NCI-H146 treated with DMSO at 0.1 percent for 48 hours (cell line): ENCODE data around the gene NUTM2D.
"Not testable (repeated sequence)": the region's sequence is repeated elsewhere in the genome, so short reads cannot be mapped to it uniquely, and the experiment has no call there.

Experiments
- DNase-seq: peaks from one replicate; lab custom pipeline; 2025; ENCODE audit not compliant: unreplicated experiment; lab: John Stamatoyannopoulos, UW

NUTM2D gene

GRCh38 chr10:87357444-87357843, at the start of gene NUTM2D:
Gene NUTM2D, plus strand, starts transcription at chr10:87357744. Its CDS starts 522 bp downstream, at chr10:87358266.
- not testable (repeated sequence) for DNase-seq

GRCh38 chr10:87308702-87309101, 48.8 kb upstream of the NUTM2D start:
- not testable (repeated sequence) for DNase-seq

GRCh38 chr10:87309657-87310056, 47.9 kb upstream of the NUTM2D start:
- not testable (repeated sequence) for DNase-seq

- not testable (repeated sequence) for DNase-seq
Observed at GRCh38 chr10:87311521-87311920, 46.0 kb upstream of the NUTM2D start.

- DNase-seq = not testable (repeated sequence)
Observed at GRCh38 chr10:87313649-87314359, 43.7 kb upstream of the NUTM2D start.

- not testable (repeated sequence) for DNase-seq
Observed at GRCh38 chr10:87314360-87314973, 43.1 kb upstream of the NUTM2D start.

GRCh38 chr10:87321505-87321904, 36.0 kb upstream of the NUTM2D start:
- DNase-seq = not testable (repeated sequence)

GRCh38 chr10:87324559-87324958, 33.0 kb upstream of the NUTM2D start:
- DNase-seq = not testable (repeated sequence)

GRCh38 chr10:87327958-87328357, 29.6 kb upstream of the NUTM2D start:
- DNase-seq = not testable (repeated sequence)

GRCh38 chr10:87329131-87329530, 28.4 kb upstream of the NUTM2D start:
- not testable (repeated sequence) for DNase-seq

- DNase-seq = not testable (repeated sequence)
Observed at GRCh38 chr10:87332687-87333086, 24.9 kb upstream of the NUTM2D start.

GRCh38 chr10:87340411-87340810, 17.1 kb upstream of the NUTM2D start:
- DNase-seq = not testable (repeated sequence)

GRCh38 chr10:87341546-87342142, 15.9 kb upstream of the NUTM2D start:
- DNase-seq = not testable (repeated sequence)

GRCh38 chr10:87342249-87342710, 15.3 kb upstream of the NUTM2D start:
- peak; percentile 78 for DNase-seq

GRCh38 chr10:87342711-87343258, 14.8 kb upstream of the NUTM2D start:
- peak; percentile 38 for DNase-seq

GRCh38 chr10:87345743-87346142, 11.8 kb upstream of the NUTM2D start:
- DNase-seq = not testable (repeated sequence)

GRCh38 chr10:87350161-87350560, 7.4 kb upstream of the NUTM2D start:
- not testable (repeated sequence) for DNase-seq

GRCh38 chr10:87352825-87353224, 4.7 kb upstream of the NUTM2D start:
- DNase-seq = not testable (repeated sequence)

GRCh38 chr10:87355110-87355509, 2.4 kb upstream of the NUTM2D start:
- DNase-seq = not testable (repeated sequence)

- DNase-seq = not testable (repeated sequence)
Observed at GRCh38 chr10:87358159-87358558, 615 bp downstream of the NUTM2D start.

GRCh38 chr10:87369514-87370112, 12.1 kb downstream of the NUTM2D start:
- DNase-seq = not testable (repeated sequence)
